ENCODE measurements around the gene PLPPR1.

GRCh38 chr9:101073122-101073521 is 44.6 kb downstream of the PLPPR1 start:
- TF ChIP-seq CTCF (IDR thresholded peaks at IDR 0.05; ENCODE audit: low read depth, low read length, missing input control) (no peak), EGR1 (IDR thresholded peaks at IDR 0.05; ENCODE audit: low read depth in 2 of 2) (no peak), REST (IDR thresholded peaks at IDR 0.05) (no peak), TAF1 (conservative IDR thresholded peaks at IDR 0.05) (no peak), ATF3 (IDR thresholded peaks at IDR 0.05) (no peak), MAX (IDR thresholded peaks at IDR 0.05) (no peak), JUND (IDR thresholded peaks at IDR 0.05) (no peak), FOXA1 (IDR thresholded peaks at IDR 0.05) (no peak), SP1 (IDR thresholded peaks at IDR 0.05) (no peak)
